Lung (tissue), 12 donors: Measurements from ENCODE around the gene CTSD. TPM values are rescaled to one million over a fixed set of nuclear protein-coding genes. Genes with fewer than 3 reads are reported as not detected.

ENCODE experiments used
- ATAC-seq: fragments of 200-7000 bp; cut with Tn5 transposase; one replicate; pipeline ENCODE4 v1.9.1; 2020; ENCODE audit warnings: moderate number of reproducible peaks; ENCODE audit not compliant: insufficient read depth, low FRiP score
- DNase-seq, 3 donors: peaks; one replicate each; pipeline ENCODE4 v3.0.0-alpha.2; 2013 to 2017
- H3K27ac ChIP-seq, 2 donors: one replicate each; pipeline ENCODE4 v1.5.1; 2013; ENCODE audit warnings: mild to moderate bottlenecking in 2 of 2, moderate library complexity in 2 of 2, control low read depth in 1 of 2, inconsistent platforms in 1 of 2, low read depth in 1 of 2, low read length in 1 of 2
- H3K27me3 ChIP-seq, 3 donors: one replicate each; pipeline ENCODE4 v1.5.1; 2013; ENCODE audit warnings: low read length in 2 of 3; ENCODE audit not compliant: control insufficient read depth in 3 of 3, insufficient read depth in 3 of 3
- H3K36me3 ChIP-seq, 4 donors: one replicate each; pipeline ENCODE4 v1.5.1; 2013; ENCODE audit warnings: low read length in 4 of 4, mild to moderate bottlenecking in 1 of 4, moderate library complexity in 1 of 4; ENCODE audit not compliant: control insufficient read depth in 4 of 4, insufficient read depth in 4 of 4
- H3K4me1 ChIP-seq, 5 donors: one replicate each; pipeline ENCODE4 v1.5.1; 2013; ENCODE audit warnings: low read length in 5 of 5, mild to moderate bottlenecking in 2 of 5, moderate library complexity in 1 of 5; ENCODE audit not compliant: control insufficient read depth in 5 of 5, insufficient read depth in 5 of 5
- H3K4me3 ChIP-seq: one replicate; pipeline ENCODE4 v1.5.1; 2013; ENCODE audit warnings: mild to moderate bottlenecking, control low read depth, moderate library complexity
- H3K9ac ChIP-seq, 2 donors: one replicate each; pipeline ENCODE4 v1.5.1; 2013; ENCODE audit warnings: low read length in 2 of 2, control low read depth in 1 of 2; ENCODE audit not compliant: insufficient read depth in 1 of 2
- H3K9me3 ChIP-seq, 4 donors: one replicate each; pipeline ENCODE4 v1.5.1; 2013; ENCODE audit warnings: low read length in 3 of 4, mild to moderate bottlenecking in 1 of 4, moderate library complexity in 1 of 4; ENCODE audit not compliant: control insufficient read depth in 4 of 4, insufficient read depth in 3 of 4
- WGBS, 2 donors: extraction: QIAGEN DNeasy Blood & Tissue Kit; methylation state at CpG; one replicate each; pipeline ENCODE4 v1.1.7; 2013; 5-methylcytosine and 5-hydroxymethylcytosine counted together
- polyA plus RNA-seq, 2 donors: library from polyadenylated mRNA; stranded (reverse); fragments of 200-250 nt; gene quantifications; one replicate each; pipeline ENCODE4 v1.2.1, GENCODE V29; 2013
- total RNA-seq, 2 donors: library from RNA; depleted of rRNA in 1 of 2; stranded (reverse); fragments of >200 nt in 1 of 2; gene quantifications; one replicate each; pipeline ENCODE4 v1.2.1, GENCODE V29; 2014 to 2021
- TF ChIP-seq, protein P1 (sequence below): IDR thresholded peaks from 2 replicates; pipeline ENCODE4 v1.5.1; 2012; ENCODE audit warnings: mild to moderate bottlenecking; ENCODE audit errors: control extremely low read depth, extremely low read depth
- donor health status: control.
- donor health status: control.
- donor health status: Bipolar disorder and iron deficiency.
- donor health status: healthy.
- donor health status: DM: yes; HTN: yes; CAD: no.

Gene CTSD
- total and polyA plus RNA-seq, 4 donors: 388 to 2,177 (median 1,949) TPM

DNA sequence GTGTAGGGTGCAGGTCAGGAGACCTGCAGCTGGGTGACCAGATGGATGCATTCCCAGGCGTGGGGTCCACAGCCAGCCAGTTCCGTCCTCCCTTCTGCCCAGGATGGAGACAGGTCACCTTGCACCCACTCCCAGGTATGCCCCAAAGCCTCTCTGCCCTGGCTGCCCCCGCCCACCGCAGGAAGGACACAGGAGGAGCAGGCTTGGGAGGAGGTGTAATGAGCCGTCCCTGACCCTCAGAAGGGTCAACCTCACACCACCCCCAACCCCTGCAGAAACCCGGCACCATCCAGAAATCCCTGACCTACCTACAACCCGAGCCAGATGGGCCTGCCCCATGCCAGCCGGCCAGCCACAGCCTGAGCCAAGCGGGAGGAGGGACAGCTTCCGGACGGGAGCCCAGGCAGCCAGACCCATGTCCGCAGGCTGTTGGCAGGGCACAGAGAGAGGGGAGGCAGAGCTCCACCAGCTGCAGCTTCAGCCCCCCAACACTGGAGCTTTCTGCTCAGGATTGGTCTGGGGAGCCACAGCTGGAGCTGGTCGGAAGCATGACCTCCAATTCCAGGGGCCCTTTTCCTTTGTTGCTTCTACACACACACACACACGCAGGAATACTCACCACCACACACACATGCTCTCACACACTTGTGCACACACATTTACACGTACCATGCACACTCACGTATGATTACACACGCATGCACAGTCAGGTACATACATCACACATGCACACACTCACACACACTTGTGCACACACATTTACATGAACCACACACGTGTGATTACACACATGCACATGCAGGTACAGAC is 18.6 kb downstream of the CTSD start:
- ATAC-seq: no peak
- Histone ChIP-seq H3K27me3 (peaks cover 0 to 38% (median 15%) of the 10 kb centered on the region in 3 donors), H3K27ac (no peak overlapping the region)

DNA sequence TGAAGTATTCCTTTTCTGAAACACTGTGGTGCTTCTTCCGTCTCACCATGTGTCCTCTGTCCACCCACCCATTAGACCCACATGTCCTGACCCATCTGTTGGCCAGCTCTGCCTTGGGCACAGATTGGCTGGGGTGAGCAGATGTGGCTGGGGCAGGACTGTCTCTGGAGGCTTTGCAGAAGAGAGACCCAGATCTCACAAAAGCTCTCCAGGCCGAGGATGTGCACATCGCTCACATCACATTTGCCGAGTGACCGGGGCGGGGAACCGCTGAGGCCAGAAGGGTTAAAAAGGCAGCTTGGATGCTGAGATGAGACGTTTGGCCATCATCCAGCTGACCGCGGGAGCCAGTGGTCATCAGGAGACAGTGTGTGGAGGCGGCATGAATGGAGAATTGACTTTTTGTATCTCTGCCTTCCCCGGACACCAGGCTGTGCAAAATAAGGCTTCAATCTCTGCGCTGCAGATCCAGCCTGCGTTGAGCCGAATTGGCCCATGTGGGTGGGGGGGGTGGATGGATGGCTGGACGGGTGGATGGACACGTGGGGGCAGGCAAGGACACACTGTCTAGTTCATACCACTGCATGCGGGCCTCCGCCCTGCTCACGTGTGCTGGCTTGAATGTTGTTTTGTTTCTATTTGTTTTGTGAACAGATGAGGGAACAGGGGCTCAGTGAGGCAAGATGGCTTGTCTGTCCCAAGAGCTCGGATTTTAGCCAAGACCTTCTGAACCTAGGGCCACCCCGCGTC is 19.4 kb downstream of the CTSD start:
- no peak overlapping the region for H3K4me3 ChIP-seq
- H3K36me3 ChIP-seq: no peaks in the 10 kb centered on the region
- no peak overlapping the region for H3K27ac ChIP-seq
- H3K27me3 ChIP-seq: peaks cover 0 to 32% (median 9%) of the 10 kb centered on the region in 3 donors
- 67 to 87% methylated on average over 23 of the region's 23 CpGs for WGBS, 2 donors
- H3K9me3 ChIP-seq: peaks cover 0 to 2% (median 0%) of the 10 kb centered on the region in 4 donors
- DNase-seq (no peak), ATAC-seq (no peak)
- no peak overlapping the region for H3K9ac ChIP-seq
- H3K4me1 ChIP-seq: peaks cover 0 to 4% (median 0%) of the 10 kb centered on the region in 5 donors
- TF ChIP-seq, protein P1, sequence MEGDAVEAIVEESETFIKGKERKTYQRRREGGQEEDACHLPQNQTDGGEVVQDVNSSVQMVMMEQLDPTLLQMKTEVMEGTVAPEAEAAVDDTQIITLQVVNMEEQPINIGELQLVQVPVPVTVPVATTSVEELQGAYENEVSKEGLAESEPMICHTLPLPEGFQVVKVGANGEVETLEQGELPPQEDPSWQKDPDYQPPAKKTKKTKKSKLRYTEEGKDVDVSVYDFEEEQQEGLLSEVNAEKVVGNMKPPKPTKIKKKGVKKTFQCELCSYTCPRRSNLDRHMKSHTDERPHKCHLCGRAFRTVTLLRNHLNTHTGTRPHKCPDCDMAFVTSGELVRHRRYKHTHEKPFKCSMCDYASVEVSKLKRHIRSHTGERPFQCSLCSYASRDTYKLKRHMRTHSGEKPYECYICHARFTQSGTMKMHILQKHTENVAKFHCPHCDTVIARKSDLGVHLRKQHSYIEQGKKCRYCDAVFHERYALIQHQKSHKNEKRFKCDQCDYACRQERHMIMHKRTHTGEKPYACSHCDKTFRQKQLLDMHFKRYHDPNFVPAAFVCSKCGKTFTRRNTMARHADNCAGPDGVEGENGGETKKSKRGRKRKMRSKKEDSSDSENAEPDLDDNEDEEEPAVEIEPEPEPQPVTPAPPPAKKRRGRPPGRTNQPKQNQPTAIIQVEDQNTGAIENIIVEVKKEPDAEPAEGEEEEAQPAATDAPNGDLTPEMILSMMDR: no peak

More for the DNA sequence above, 18.6 kb downstream of the CTSD start:
- Histone ChIP-seq H3K4me3 (no peak overlapping the region), H3K4me1 (peaks cover 0 to 10% (median 0%) of the 10 kb centered on the region in 5 donors), H3K36me3 (no peaks in the 10 kb centered on the region), H3K9ac (no peak overlapping the region), H3K9me3 (peaks cover 0 to 2% (median 0%) of the 10 kb centered on the region in 4 donors)
- TF ChIP-seq, protein P1: no peak
- 76 to 86% methylated on average over 18 of the region's 18 CpGs for WGBS, 2 donors
- no peak for DNase-seq

DNA sequence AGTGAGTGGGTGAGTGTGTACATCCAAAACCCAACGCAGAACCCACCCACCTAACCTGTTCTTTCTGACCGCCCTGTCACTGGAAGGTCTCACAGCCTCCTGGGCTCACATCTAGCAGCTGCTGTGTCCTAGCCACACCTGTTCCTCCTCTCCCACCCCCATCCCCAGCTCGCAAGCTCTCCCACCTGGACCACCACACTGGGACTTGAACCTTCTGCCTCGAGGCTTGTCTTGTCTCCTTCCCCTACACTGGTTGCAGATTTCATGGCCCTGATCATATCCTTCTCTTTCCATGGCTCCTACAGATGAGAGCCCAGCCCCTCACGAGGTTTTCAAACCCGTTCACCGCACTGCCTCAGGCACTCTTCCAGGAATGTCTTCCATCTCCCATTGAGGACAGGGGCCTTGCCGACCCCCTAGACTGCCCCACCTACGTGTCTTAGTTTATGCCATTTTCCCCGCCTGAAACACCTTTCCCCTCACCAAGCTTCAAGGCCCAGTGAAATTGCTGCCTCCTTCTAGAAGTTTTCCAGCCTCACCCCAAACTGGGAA is 20.1 kb downstream of the CTSD start:
- H3K9ac ChIP-seq: no peak overlapping the region
- peaks cover 0 to 32% (median 9%) of the 10 kb centered on the region in 3 donors for H3K27me3 ChIP-seq
- DNase-seq (no peak), ATAC-seq (no peak)
- peaks cover 0 to 2% (median 0%) of the 10 kb centered on the region in 4 donors for H3K9me3 ChIP-seq
- no peak overlapping the region for H3K27ac ChIP-seq
- WGBS, 2 donors: 84 to 91% methylated on average over 10 of the region's 10 CpGs
- no peak overlapping the region for H3K4me3 ChIP-seq
- TF ChIP-seq, protein P1: no peak
- no peaks in the 10 kb centered on the region for H3K36me3 ChIP-seq
- peaks cover 0 to 3% (median 0%) of the 10 kb centered on the region in 5 donors for H3K4me1 ChIP-seq
